GM21529 (cell line): ENCODE results near the gene DLX5.

Experiments used
- ATAC-seq: cut with Tn5 transposase; IDR thresholded peaks from one replicate; pipeline ENCODE4 v1.9.1; 2021; ENCODE audit not compliant: unreplicated experiment

DLX5 gene

DNA sequence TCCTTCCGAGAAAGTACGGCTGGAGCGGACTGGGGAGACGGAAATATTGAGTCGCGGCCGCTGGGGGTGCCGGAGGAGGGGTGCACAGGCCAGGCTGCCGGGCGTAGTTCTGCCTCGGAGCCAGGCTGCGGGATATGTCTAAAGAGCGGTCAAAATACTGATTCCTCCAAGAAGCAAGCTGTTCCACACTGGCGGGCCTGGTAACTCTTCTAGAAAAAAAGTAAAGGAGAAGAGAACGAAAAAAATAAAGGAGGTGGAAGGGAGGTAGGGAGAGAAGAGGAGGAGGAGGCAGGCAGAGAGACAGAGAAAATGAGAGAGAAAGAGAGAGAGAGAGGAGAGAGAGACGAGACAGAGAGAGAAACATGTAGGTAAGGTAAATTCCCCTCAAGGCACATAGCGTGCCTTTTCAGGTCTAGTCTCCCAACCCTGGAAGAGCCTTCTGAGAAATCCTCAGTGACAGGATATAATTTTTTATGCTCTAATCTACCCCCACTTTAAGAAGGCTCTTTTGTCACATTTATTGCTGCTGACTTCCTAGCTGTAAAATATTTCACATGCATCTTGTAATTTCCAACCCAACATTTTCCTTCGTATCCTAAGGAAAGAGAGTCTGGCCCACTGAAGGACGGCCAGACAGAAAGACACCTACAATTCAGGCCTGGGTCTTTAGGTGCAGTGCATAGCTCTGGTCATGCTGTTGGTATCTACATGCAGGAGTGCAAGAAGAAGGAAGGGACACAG is 5.7 kb downstream of the DLX5 start:
- no peak for ATAC-seq

- ATAC-seq, result no peak
These were observed 6.5 kb downstream of the DLX5 start for GRCh38 chr7:97018126-97018601.

DNA sequence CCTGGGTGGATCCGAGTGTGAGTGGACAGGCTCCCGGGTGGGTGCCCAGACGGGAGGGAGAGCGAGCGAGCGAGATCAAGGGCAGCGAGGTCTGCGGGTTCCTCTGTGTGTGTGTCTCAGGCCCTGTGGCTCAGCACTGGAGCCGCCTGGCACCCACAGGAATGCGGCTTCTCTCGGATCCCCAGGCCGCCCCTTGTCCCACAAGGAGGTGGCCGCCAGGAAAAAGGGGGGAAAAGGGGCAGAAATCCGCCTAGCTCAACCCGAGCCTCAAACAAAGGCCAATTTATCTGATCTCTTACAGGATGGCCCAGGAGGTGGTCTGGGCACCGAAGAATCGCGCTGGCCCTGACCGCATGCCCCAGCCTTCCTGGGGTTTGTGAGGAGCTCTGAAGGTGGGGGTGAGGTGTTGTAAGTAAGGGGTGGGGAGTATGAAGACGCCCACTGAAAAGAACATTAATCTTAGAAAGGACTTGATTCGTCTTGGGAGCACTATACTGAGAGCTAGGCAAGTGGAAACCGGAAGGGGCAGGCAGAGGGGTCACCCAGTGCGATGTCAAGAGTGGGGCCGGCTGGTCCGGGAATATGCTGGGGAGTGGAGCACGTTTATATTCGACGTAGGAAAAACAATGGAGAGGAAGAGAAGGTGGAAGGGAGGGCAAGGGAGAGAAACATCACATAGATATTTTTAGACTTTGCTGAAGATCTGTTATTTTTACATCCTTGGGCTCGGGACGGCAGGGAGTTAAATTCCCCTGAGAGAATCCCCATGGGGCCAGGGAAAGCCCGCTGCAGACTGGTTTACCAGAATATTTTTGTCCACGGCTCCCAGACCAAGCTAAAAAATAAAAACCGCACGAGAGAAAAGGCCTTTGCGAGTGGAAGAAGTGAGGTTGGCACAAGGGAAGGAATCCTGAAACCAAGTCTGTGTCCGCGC is 7.2 kb downstream of the DLX5 start:
- ATAC-seq, result no peak

DNA sequence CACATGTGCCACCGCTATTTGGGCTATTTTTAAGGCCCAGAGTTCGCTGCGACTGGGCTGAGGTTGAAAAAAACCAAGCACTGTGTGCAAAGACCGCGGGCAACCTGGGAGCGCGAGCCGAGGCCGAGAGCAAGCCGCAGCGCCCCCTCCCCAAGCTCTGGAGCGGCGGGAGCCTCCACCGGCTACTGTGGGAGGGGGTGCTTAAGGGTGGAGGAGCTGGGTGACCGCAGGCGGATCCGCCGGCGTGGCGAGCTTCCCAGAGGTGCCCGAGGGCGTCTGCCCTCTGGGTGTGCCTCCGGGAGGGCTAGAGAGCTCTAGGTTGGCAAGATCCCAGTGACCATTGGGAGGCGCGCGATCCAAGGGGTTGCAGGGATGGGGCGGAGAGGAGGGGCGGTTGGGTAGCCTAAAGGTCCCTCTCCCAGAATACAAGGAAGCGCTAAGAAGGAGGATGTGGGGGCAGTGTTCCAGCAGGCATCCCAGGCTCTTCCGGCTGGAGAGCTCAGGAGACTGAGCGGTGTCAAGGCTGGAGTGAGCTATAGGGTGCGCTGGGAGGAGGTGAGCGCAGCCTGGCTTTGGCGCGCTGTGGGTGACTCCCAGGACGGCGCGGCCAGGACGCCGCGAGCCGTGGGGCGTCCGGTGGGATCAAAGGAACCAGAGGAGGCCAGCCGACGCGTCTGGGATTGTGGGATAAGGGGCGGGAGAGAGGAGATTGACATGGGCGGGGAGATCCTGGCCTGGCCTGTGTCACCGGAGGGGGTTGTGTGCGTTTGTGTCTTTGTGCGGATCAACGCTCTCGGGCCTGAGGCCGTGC is 8.0 kb downstream of the DLX5 start:
- ATAC-seq, result no peak

DNA sequence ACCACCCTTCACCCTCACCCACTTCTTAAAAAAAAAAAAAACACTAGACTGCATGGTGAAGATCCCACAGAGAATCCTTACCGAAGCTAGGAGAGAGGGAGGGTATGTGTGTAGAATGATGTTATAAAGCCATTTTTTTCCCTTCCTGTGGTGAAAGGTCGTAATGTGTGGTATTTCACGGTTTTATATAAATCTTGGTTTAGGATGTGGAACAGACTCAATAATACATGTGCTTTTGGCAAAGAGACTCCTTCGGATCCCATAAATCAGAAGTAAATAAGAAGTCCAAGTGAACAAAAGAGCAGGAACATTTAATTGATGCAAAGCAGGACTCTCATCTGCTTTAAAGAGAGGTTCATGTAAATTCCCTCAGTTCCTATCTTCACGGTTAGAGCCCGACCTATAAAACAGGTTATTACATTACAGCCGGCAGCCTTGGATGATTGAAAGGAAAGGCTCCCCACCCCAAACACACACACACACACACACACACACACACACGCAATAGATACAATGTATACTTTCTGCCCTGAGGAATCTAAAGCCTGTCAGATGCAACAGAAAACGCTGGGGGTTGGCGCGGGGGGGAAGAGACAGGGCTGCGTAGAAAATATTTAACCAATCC is 8.8 kb downstream of the DLX5 start:
- ATAC-seq, result no peak

DNA sequence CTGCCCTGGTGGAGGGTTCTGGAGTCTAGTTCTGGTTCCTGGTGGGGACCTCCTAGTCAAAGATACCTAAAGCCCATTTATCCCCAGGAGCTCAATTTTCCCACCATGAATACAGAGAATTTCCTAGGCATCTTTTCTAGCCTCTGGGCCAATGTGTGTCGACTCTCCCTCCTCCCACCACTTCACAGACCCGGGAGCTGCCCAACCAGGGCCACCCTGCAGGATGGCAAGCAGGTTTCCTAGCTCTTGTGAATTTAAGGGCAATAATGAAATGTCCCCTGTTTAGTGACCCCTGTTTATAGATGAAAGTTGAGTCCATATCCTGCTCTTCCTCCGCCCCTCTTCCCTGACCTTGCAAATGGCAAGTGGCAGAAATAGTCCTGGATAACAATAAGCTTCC is 9.4 kb downstream of the DLX5 start:
- ATAC-seq, result no peak

- ATAC-seq, result no peak
These were observed 10.4 kb downstream of the DLX5 start for GRCh38 chr7:97014145-97014750.

GRCh38 chr7:97013845-97014134 is 10.8 kb downstream of the DLX5 start:
- ATAC-seq, result no peak

- no peak for ATAC-seq
These were observed 11.3 kb downstream of the DLX5 start for GRCh38 chr7:97013134-97013844.

DNA sequence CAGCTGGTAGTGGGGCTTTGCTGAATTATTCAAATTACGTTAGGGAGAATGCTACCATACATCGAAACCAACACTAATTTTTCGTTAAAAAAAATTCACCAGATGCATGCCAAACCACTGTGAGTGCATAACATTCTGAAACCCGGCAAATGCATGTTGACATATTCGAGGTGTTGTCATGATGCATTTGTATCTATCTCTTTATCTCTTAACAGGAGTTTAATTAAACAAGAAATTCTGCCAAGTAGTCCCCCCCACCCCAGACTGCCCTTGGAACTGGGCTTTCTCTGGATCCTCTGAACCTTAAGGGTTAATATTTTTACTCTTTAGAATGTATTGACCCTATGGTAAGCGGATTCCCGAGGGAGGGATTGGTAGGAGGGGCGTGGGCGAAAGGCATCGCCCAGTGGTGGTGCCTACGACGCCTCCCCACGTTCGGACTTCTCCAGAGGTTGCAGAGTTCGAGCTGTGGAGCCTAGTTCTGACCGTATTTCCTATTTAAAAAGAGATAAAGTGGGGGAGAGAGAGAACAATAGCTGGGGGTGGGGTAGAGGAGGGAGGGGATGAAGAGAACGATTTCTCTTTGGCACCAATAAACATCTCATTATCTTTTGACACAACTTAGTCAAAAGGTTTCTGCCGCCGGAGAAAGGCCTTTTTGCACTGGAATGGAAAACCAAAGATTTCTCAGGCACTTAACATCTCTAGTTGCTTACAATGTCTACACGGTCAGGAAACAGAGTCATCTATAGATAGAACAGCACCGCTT is 12.1 kb downstream of the DLX5 start:
- ATAC-seq, result no peak

DNA sequence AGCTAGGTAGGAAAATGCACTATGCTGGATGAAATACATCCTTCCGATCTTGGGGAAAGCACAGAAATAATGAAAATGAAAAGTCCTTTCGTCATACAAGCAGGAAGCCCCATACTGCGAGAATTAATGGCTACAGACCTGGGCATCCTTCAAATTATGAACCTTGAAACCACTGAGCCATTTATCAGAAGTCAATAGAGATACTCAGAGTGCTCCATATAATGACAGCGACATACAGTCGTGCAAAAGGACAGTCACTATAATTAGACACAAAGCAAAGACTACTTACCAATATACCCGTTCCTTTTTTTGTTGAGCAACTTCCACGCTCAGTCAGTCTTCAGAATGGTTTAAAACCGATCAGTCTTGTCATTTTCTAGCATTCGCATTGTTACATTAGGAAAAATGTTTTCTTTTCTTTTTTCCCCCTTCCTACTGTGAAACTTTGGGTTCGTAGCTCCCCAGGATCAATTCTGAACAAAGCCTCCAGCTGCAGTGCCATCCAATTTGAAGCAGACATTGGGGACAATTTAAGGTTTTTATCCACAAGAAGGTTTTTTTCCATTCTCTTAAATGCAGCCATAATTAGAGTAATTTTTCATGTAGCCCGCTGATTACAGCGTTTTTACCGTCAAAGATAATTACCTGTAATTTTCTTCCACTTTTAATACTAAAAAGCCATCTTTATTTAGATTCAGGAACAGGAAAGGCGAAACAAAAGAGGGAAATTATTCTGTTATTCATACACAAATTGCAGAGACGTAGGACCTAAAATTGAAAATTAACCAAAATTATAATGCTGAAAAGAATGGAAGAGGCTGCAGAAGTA is 12.9 kb downstream of the DLX5 start:
- no peak for ATAC-seq

DNA sequence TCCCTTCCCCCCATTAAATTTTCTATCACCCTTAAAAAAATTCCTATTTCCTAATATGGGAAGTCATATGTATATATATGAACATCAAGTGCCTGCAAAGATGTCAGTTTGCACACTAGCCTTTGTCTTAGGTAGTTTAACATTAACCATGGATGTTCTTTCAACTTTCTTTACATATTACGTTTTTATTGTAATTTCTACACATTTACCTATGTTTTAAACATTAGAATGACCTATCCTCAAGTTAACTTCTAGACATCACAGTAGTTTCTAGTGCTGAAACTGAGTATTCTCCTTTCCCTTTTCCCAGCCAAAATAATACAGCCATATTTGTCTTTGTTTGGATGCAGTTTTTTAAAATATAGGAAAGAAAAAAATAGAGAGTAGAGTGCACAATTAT is 13.5 kb downstream of the DLX5 start:
- ATAC-seq, result no peak

DNA sequence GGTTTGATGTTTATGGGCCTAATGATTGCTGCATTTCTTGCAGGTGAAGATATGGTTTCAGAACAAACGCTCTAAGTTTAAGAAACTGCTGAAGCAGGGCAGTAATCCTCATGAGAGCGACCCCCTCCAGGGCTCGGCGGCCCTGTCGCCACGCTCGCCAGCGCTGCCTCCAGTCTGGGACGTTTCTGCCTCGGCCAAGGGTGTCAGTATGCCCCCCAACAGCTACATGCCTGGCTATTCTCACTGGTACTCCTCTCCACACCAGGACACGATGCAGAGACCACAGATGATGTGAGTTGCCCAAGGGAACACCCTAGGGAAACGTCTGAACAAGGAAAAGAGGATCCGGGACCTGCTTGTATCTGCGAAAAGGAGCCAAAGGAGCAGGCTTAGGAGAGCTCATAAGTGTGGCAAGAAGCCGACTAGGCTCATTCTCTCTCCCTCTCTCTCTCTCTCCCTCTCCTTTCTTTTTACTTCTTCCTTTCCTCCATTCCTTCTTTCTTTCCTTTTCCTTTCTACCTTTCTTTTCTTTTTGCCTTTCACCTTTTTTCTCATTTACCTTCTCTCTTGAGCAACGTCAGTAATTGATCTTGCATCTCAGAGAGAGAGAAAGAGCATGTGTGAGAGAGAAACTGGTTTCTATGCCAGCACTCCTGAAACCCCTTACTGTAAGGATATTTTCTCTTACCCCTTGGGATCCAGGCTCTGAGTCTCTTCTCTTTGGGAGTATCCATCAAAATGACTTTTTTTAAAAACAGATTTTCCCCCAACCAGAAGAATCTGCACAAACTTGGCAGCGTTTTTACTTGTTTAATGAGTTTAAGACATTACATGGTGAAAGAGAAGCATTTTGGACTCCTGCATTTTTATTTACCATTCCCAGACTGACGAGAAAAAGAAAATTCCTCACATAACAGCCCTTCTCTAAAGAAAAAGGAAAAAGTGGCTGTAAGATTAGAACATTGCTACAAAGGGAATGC is 14.6 kb downstream of the DLX5 start:
- ATAC-seq, result no peak

DNA sequence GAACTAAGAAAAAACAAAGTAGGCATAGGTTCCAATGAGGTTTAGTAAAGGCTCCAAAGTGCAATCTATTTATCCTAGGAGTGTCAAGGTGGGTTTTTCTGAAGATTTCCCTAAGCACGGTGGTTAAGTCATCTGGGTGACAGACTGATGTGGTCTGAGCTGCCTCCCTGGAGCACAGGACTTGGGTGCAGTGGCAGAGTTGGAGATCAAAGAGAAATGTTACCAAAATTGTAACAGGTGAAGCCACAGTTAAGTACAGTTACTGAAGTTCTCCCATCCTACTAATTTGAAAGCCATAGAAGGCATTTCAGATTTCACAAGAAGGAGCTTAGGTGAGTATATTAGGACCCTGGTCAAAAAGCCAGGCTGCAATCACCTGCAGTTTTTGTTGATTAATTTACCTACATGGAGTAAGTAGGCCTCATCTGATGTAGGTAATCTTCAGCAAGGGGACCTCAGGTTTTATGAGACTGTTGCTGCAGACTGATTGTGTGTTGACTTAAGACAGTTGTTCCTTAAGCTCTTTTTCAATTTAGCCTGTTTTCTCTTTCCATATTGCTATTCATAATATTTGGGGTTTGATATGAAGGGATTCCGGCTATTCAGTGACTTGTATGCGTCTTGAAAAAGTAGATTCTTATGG is 16.2 kb downstream of the DLX5 start:
- ATAC-seq, result no peak

GRCh38 chr7:97007583-97007861 is 17.1 kb downstream of the DLX5 start:
- no peak for ATAC-seq

- ATAC-seq, result no peak
These were observed 17.6 kb downstream of the DLX5 start for GRCh38 chr7:97006816-97007582.
